ENCODE results near the gene KCNQ1OT1.

The KCNQ1OT1 gene

GRCh38 chr11:2699531-2700414 lies at the start of gene KCNQ1OT1:
Gene KCNQ1OT1, minus strand, starts transcription at chr11:2699994.
- H3K36me3 ChIP-seq (ENCODE audit: control insufficient read depth in 5 of 5, insufficient read depth in 5 of 5, low read length in 5 of 5), result no peaks in the 10 kb centered on the region
- peak within 1 kb of the TSS; percentile 86 for H3K27ac ChIP-seq (ENCODE audit: low read depth, low read length)
- H3K9me3 ChIP-seq (ENCODE audit: control insufficient read depth in 5 of 5, low read length in 5 of 5), result no peaks in the 10 kb centered on the region
- peak within 1 kb of the TSS in 4 of 5 donors; percentile 66 to 79 (median 78) for H3K9ac ChIP-seq (ENCODE audit: low read length in 5 of 5)
- H3K4me1 ChIP-seq (ENCODE audit: control insufficient read depth in 5 of 5, insufficient read depth in 5 of 5, low read length in 5 of 5), result peaks cover 0 to 41% (median 36%) of the 10 kb centered on the region in 5 donors
- no peaks in the 10 kb centered on the region for H3K27me3 ChIP-seq (ENCODE audit: control insufficient read depth in 5 of 5, insufficient read depth in 4 of 5, low read length in 5 of 5)
- H3K4me3 ChIP-seq (ENCODE audit: low read depth in 1 of 5, low read length in 5 of 5), result peak within 1 kb of the TSS; percentile 59 to 82 (median 74)

- Histone ChIP-seq H3K27me3 (ENCODE audit: control insufficient read depth in 5 of 5, insufficient read depth in 4 of 5, low read length in 5 of 5) (no peaks in the 10 kb centered on the region), H3K9ac (ENCODE audit: low read length in 5 of 5) (no peak overlapping the region), H3K36me3 (ENCODE audit: control insufficient read depth in 5 of 5, insufficient read depth in 5 of 5, low read length in 5 of 5) (no peaks in the 10 kb centered on the region), H3K9me3 (ENCODE audit: control insufficient read depth in 5 of 5, low read length in 5 of 5) (peaks cover 0 to 3% (median 0%) of the 10 kb centered on the region in 5 donors), H3K4me3 (ENCODE audit: low read depth in 1 of 5, low read length in 5 of 5) (no peak overlapping the region), H3K27ac (ENCODE audit: low read depth, low read length) (no peak overlapping the region), H3K4me1 (ENCODE audit: control insufficient read depth in 5 of 5, insufficient read depth in 5 of 5, low read length in 5 of 5) (peaks cover 0 to 6% (median 0%) of the 10 kb centered on the region in 5 donors)
These were observed 49.2 kb upstream of the KCNQ1OT1 start for GRCh38 chr11:2748814-2749554.

- no peaks in the 10 kb centered on the region for H3K36me3 ChIP-seq (ENCODE audit: control insufficient read depth in 5 of 5, insufficient read depth in 5 of 5, low read length in 5 of 5)
- peaks cover 0 to 6% (median 0%) of the 10 kb centered on the region in 5 donors for H3K4me1 ChIP-seq (ENCODE audit: control insufficient read depth in 5 of 5, insufficient read depth in 5 of 5, low read length in 5 of 5)
- H3K9me3 ChIP-seq (ENCODE audit: control insufficient read depth in 5 of 5, low read length in 5 of 5), result no peaks in the 10 kb centered on the region
- no peak overlapping the region for H3K27ac ChIP-seq (ENCODE audit: low read depth, low read length)
- H3K9ac ChIP-seq (ENCODE audit: low read length in 5 of 5), result no peak overlapping the region
- H3K27me3 ChIP-seq (ENCODE audit: control insufficient read depth in 5 of 5, insufficient read depth in 4 of 5, low read length in 5 of 5), result no peaks in the 10 kb centered on the region
- no peak overlapping the region for H3K4me3 ChIP-seq (ENCODE audit: low read depth in 1 of 5, low read length in 5 of 5)
These were observed 48.4 kb upstream of the KCNQ1OT1 start for GRCh38 chr11:2748061-2748813.

- Histone ChIP-seq H3K27ac (ENCODE audit: low read depth, low read length) (no peak overlapping the region), H3K9ac (ENCODE audit: low read length in 5 of 5) (no peak overlapping the region), H3K4me3 (ENCODE audit: low read depth in 1 of 5, low read length in 5 of 5) (no peak overlapping the region), H3K9me3 (ENCODE audit: control insufficient read depth in 5 of 5, low read length in 5 of 5) (no peaks in the 10 kb centered on the region), H3K4me1 (ENCODE audit: control insufficient read depth in 5 of 5, insufficient read depth in 5 of 5, low read length in 5 of 5) (peaks cover 0 to 9% (median 0%) of the 10 kb centered on the region in 5 donors), H3K27me3 (ENCODE audit: control insufficient read depth in 5 of 5, insufficient read depth in 4 of 5, low read length in 5 of 5) (no peaks in the 10 kb centered on the region), H3K36me3 (ENCODE audit: control insufficient read depth in 5 of 5, insufficient read depth in 5 of 5, low read length in 5 of 5) (no peaks in the 10 kb centered on the region)
These were observed 47.6 kb upstream of the KCNQ1OT1 start for GRCh38 chr11:2747248-2748027.

GRCh38 chr11:2746401-2747247 lies 46.8 kb upstream of the KCNQ1OT1 start:
- Histone ChIP-seq H3K4me1 (ENCODE audit: control insufficient read depth in 5 of 5, insufficient read depth in 5 of 5, low read length in 5 of 5) (peaks cover 0 to 17% (median 8%) of the 10 kb centered on the region in 5 donors), H3K9me3 (ENCODE audit: control insufficient read depth in 5 of 5, low read length in 5 of 5) (no peaks in the 10 kb centered on the region)

GRCh38 chr11:2745511-2745910 lies 45.7 kb upstream of the KCNQ1OT1 start:
- Histone ChIP-seq H3K4me1 (ENCODE audit: control insufficient read depth in 5 of 5, insufficient read depth in 5 of 5, low read length in 5 of 5) (peaks cover 0 to 24% (median 16%) of the 10 kb centered on the region in 5 donors), H3K27me3 (ENCODE audit: control insufficient read depth in 5 of 5, insufficient read depth in 4 of 5, low read length in 5 of 5) (no peaks in the 10 kb centered on the region), H3K9ac (ENCODE audit: low read length in 5 of 5) (no peak overlapping the region), H3K4me3 (ENCODE audit: low read depth in 1 of 5, low read length in 5 of 5) (no peak overlapping the region), H3K9me3 (ENCODE audit: control insufficient read depth in 5 of 5, low read length in 5 of 5) (no peaks in the 10 kb centered on the region), H3K27ac (ENCODE audit: low read depth, low read length) (no peak overlapping the region), H3K36me3 (ENCODE audit: control insufficient read depth in 5 of 5, insufficient read depth in 5 of 5, low read length in 5 of 5) (no peaks in the 10 kb centered on the region)

More at GRCh38 chr11:2746401-2747247, 46.8 kb upstream of the KCNQ1OT1 start:
- H3K36me3 ChIP-seq (ENCODE audit: control insufficient read depth in 5 of 5, insufficient read depth in 5 of 5, low read length in 5 of 5), result no peaks in the 10 kb centered on the region
- H3K27ac ChIP-seq (ENCODE audit: low read depth, low read length), result no peak overlapping the region
- no peaks in the 10 kb centered on the region for H3K27me3 ChIP-seq (ENCODE audit: control insufficient read depth in 5 of 5, insufficient read depth in 4 of 5, low read length in 5 of 5)
- H3K4me3 ChIP-seq (ENCODE audit: low read depth in 1 of 5, low read length in 5 of 5), result no peak overlapping the region
- H3K9ac ChIP-seq (ENCODE audit: low read length in 5 of 5), result no peak overlapping the region

- H3K9me3 ChIP-seq (ENCODE audit: control insufficient read depth in 5 of 5, low read length in 5 of 5), result no peaks in the 10 kb centered on the region
- peaks cover 0 to 21% (median 16%) of the 10 kb centered on the region in 5 donors for H3K4me1 ChIP-seq (ENCODE audit: control insufficient read depth in 5 of 5, insufficient read depth in 5 of 5, low read length in 5 of 5)
- H3K9ac ChIP-seq (ENCODE audit: low read length in 5 of 5), result no peak overlapping the region
- no peaks in the 10 kb centered on the region for H3K27me3 ChIP-seq (ENCODE audit: control insufficient read depth in 5 of 5, insufficient read depth in 4 of 5, low read length in 5 of 5)
- H3K36me3 ChIP-seq (ENCODE audit: control insufficient read depth in 5 of 5, insufficient read depth in 5 of 5, low read length in 5 of 5), result no peaks in the 10 kb centered on the region
- no peak overlapping the region for H3K4me3 ChIP-seq (ENCODE audit: low read depth in 1 of 5, low read length in 5 of 5)
- no peak overlapping the region for H3K27ac ChIP-seq (ENCODE audit: low read depth, low read length)
These were observed 44.4 kb upstream of the KCNQ1OT1 start for GRCh38 chr11:2744166-2744565.

GRCh38 chr11:2743427-2744110 lies 43.8 kb upstream of the KCNQ1OT1 start:
- Histone ChIP-seq H3K36me3 (ENCODE audit: control insufficient read depth in 5 of 5, insufficient read depth in 5 of 5, low read length in 5 of 5) (no peaks in the 10 kb centered on the region), H3K4me1 (ENCODE audit: control insufficient read depth in 5 of 5, insufficient read depth in 5 of 5, low read length in 5 of 5) (peaks cover 0 to 21% (median 16%) of the 10 kb centered on the region in 5 donors), H3K4me3 (ENCODE audit: low read depth in 1 of 5, low read length in 5 of 5) (no peak overlapping the region), H3K27ac (ENCODE audit: low read depth, low read length) (no peak overlapping the region), H3K27me3 (ENCODE audit: control insufficient read depth in 5 of 5, insufficient read depth in 4 of 5, low read length in 5 of 5) (no peaks in the 10 kb centered on the region), H3K9ac (ENCODE audit: low read length in 5 of 5) (no peak overlapping the region), H3K9me3 (ENCODE audit: control insufficient read depth in 5 of 5, low read length in 5 of 5) (no peaks in the 10 kb centered on the region)

Measured in subcutaneous abdominal adipose tissue (tissue), 5 donors.